SU-DHL-6 (cell line): ENCODE data around the gene RAB11FIP3.

Experiments used
- EZH2phosphoT487 ChIP-seq: fragments of 200-600 bp; sonication (generic), shearing (Covaris generic); conservative IDR thresholded peaks from 2 replicates; pipeline ENCODE4 v1.6.1; 2018; ENCODE audit warnings: mild to moderate bottlenecking, antibody characterized with exemption, low read length, moderate library complexity, mixed read lengths
- TF ChIP-seq, protein P1 (sequence below): fragments of 200-600 bp; sonication (generic); IDR thresholded peaks from one replicate; pipeline ENCODE4 v1.5.1; 2017; ENCODE audit warnings: antibody characterized with exemption, mild to moderate bottlenecking, low read length, moderate library complexity; ENCODE audit not compliant: insufficient read depth, poor library complexity, severe bottlenecking

DNA sequence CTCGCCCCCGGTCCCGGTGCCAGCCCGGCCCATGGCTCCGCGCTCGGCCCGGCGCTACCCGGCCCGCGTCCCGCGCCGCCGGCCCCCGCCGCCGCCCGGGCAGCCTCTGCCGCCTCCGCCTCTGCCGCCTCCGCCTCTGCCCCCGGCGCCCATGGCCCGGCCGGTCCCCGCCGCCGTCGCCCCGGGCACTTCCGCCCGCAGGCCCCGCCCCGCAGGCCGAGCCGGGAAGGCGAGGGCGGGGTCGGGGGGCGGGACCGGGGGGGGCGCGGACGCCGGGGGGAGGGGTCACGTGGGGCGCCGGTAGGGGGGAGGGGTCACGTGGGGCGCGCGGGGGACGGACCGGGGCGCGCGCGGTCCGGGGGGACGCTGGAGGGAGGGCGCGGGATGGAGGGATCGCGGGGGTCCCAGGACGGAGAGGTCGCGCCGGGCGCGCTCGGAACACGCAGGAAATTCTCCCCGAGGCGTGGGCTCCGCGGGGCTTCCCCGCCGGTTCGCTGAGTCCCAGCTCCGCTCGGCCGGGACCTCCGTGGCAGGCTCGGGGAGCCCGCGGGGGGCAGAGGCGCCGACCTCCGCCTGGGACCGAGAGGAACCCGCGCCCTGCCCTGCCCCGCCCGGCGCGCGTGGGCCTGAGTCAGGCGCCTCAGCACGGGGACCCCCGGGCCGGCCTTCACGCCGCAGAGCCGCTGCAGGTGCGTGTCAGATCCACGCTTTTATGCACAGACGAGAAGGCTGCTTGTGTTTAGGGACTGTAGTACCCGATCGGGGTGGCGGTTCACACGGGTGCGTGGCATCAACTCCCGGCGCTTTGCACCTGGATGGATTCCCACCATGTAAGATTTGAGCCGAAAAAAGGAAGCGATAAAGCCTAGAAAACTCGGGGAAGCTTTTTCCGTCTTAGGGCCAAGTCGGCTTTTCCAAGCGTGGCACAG lies 43.4 kb upstream of the RAB11FIP3 start, which contains the start of gene PGAP6:
- TF ChIP-seq, protein P1, sequence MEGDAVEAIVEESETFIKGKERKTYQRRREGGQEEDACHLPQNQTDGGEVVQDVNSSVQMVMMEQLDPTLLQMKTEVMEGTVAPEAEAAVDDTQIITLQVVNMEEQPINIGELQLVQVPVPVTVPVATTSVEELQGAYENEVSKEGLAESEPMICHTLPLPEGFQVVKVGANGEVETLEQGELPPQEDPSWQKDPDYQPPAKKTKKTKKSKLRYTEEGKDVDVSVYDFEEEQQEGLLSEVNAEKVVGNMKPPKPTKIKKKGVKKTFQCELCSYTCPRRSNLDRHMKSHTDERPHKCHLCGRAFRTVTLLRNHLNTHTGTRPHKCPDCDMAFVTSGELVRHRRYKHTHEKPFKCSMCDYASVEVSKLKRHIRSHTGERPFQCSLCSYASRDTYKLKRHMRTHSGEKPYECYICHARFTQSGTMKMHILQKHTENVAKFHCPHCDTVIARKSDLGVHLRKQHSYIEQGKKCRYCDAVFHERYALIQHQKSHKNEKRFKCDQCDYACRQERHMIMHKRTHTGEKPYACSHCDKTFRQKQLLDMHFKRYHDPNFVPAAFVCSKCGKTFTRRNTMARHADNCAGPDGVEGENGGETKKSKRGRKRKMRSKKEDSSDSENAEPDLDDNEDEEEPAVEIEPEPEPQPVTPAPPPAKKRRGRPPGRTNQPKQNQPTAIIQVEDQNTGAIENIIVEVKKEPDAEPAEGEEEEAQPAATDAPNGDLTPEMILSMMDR, result no peak
- no peak for TF ChIP-seq EZH2phosphoT487
